Upper lobe of right lung (tissue), 1 donor: ENCODE measurements around the gene MAFF. TPM values are rescaled to one million over a fixed set of nuclear protein-coding genes. Genes with fewer than 3 reads are reported as not detected.

Experiments
- ATAC-seq: fragments of 200-7000 bp; cut with Tn5 transposase; one replicate; pipeline ENCODE4 v1.9.1; 2020; ENCODE audit warnings: mild to moderate bottlenecking, moderate library complexity
- DNase-seq: peaks from one replicate; pipeline ENCODE4 v3.0.0-alpha.2; 2020
- H3K27ac ChIP-seq: fragments of 200-600 bp; one replicate; pipeline ENCODE4 v1.8.0; 2022
- H3K27me3 ChIP-seq: fragments of 200-600 bp; one replicate; pipeline ENCODE4 v1.8.0; 2022; ENCODE audit warnings: mild to moderate bottlenecking
- H3K36me3 ChIP-seq: fragments of 200-600 bp; one replicate; pipeline ENCODE4 v1.8.0; 2022
- H3K4me1 ChIP-seq: fragments of 200-600 bp; one replicate; pipeline ENCODE4 v1.8.0; 2022
- H3K4me3 ChIP-seq: fragments of 200-600 bp; one replicate; pipeline ENCODE4 v1.8.0; 2022; ENCODE audit warnings: mild to moderate bottlenecking
- H3K9me3 ChIP-seq: fragments of 200-600 bp; one replicate; pipeline ENCODE4 v1.8.0; 2022
- CTCF ChIP-seq: fragments of 200-600 bp; IDR thresholded peaks from one replicate; pipeline ENCODE4 v1.8.0; 2022; ENCODE audit warnings: antibody characterized with exemption
- intact Hi-C: fragments of 100-400 bp; cut with DNase I; formaldehyde crosslinking; loops from one replicate; pipeline ENCODE4 v1.11.0; 2022
- total RNA-seq: library from RNA; stranded (reverse); fragmentation: NEBNext Ultra II Directional; extraction: Animal tissue kit (Norgen Biotek cat#: 25700); gene quantifications from one replicate; pipeline ENCODE4 v1.2.1, GENCODE V29; 2021
- donor health status: DM: no; HTN: yes; CAD: no; lungs with severe emphysema.

Gene MAFF
- total RNA-seq, 1 donor from 2014 or later: 48.9 TPM

- intact Hi-C loops: no loop called here
- H3K27me3 ChIP-seq: no peaks in the 10 kb centered on the region
- no peaks in the 10 kb centered on the region for H3K9me3 ChIP-seq
- H3K4me3 ChIP-seq: no peak overlapping the region
- TF ChIP-seq CTCF: no peak
- H3K4me1 ChIP-seq: peaks cover 21% of the 10 kb centered on the region
- ATAC-seq (no peak), DNase-seq (no peak)
- H3K27ac ChIP-seq: no peak overlapping the region
- no peaks in the 10 kb centered on the region for H3K36me3 ChIP-seq
Observed at GRCh38 chr22:38189104-38189503, 12.7 kb upstream of the MAFF start.

GRCh38 chr22:38190581-38190980, 11.2 kb upstream of the MAFF start:
- Histone ChIP-seq H3K4me1 (peaks cover 21% of the 10 kb centered on the region), H3K4me3 (no peak overlapping the region), H3K27ac (no peak overlapping the region), H3K27me3 (no peaks in the 10 kb centered on the region), H3K36me3 (no peaks in the 10 kb centered on the region), H3K9me3 (no peaks in the 10 kb centered on the region)
- DNase-seq (no peak), ATAC-seq (no peak)
- intact Hi-C loops: no loop called here
- no peak for TF ChIP-seq CTCF

GRCh38 chr22:38191055-38191454, 10.7 kb upstream of the MAFF start:
- no peak for DNase-seq
- no peaks in the 10 kb centered on the region for H3K27me3 ChIP-seq
- no peak overlapping the region for H3K27ac ChIP-seq
- peaks cover 21% of the 10 kb centered on the region for H3K4me1 ChIP-seq
- TF ChIP-seq CTCF: no peak
- H3K36me3 ChIP-seq: no peaks in the 10 kb centered on the region
- no peak overlapping the region for H3K4me3 ChIP-seq
- no peaks in the 10 kb centered on the region for H3K9me3 ChIP-seq
- intact Hi-C loops: no loop called here
- ATAC-seq: no peak

GRCh38 chr22:38191731-38192474, 9.9 kb upstream of the MAFF start:
- H3K27ac ChIP-seq: no peak overlapping the region
- no peaks in the 10 kb centered on the region for H3K27me3 ChIP-seq
- no peaks in the 10 kb centered on the region for H3K36me3 ChIP-seq
- no peak for DNase-seq
- H3K4me3 ChIP-seq: no peak overlapping the region
- peak; percentile 35 for ATAC-seq
- H3K4me1 ChIP-seq: peaks cover 21% of the 10 kb centered on the region
- no peak for TF ChIP-seq CTCF
- intact Hi-C loops: no loop called here
- no peaks in the 10 kb centered on the region for H3K9me3 ChIP-seq

GRCh38 chr22:38192475-38192863, 9.3 kb upstream of the MAFF start:
- H3K27ac ChIP-seq: no peak overlapping the region
- H3K4me1 ChIP-seq: peaks cover 16% of the 10 kb centered on the region
- no peak overlapping the region for H3K4me3 ChIP-seq
- no peaks in the 10 kb centered on the region for H3K36me3 ChIP-seq
- DNase-seq (no peak), ATAC-seq (no peak)
- no peaks in the 10 kb centered on the region for H3K9me3 ChIP-seq
- intact Hi-C loops: no loop called here
- no peaks in the 10 kb centered on the region for H3K27me3 ChIP-seq
- TF ChIP-seq CTCF: no peak

- H3K27me3 ChIP-seq: no peaks in the 10 kb centered on the region
- H3K4me1 ChIP-seq: peaks cover 11% of the 10 kb centered on the region
- H3K9me3 ChIP-seq: no peaks in the 10 kb centered on the region
- no peak for TF ChIP-seq CTCF
- H3K4me3 ChIP-seq: no peak overlapping the region
- ATAC-seq: peak; percentile 35
- intact Hi-C loops: no loop called here
- DNase-seq: no peak
- H3K36me3 ChIP-seq: no peaks in the 10 kb centered on the region
- H3K27ac ChIP-seq: no peak overlapping the region
Observed at GRCh38 chr22:38193580-38193979, 8.2 kb upstream of the MAFF start.
